Loucy (cell line): Measurements from ENCODE around the gene ERC1.

Source experiments
- H2AFZ ChIP-seq: fragments of 200-600 bp; sonication (generic); 2 replicates; pipeline ENCODE4 v1.6.0; 2016; ENCODE audit warnings: antibody characterized with exemption, mild to moderate bottlenecking, low read length, moderate library complexity
- H3F3A ChIP-seq: fragments of 200-600 bp; 2 replicates; pipeline ENCODE4 v1.6.0; 2016; ENCODE audit warnings: antibody characterized with exemption, low read depth, mild to moderate bottlenecking
- H3K27me3 ChIP-seq: fragments of 200-600 bp; sonication (generic); 2 replicates; pipeline ENCODE4 v1.6.1; 2014; ENCODE audit warnings: low read length, mild to moderate bottlenecking; ENCODE audit not compliant: insufficient read depth, poor library complexity, severe bottlenecking
- H3K36me3 ChIP-seq: fragments of 200-600 bp; sonication (generic); 2 replicates; pipeline ENCODE4 v1.6.1; 2016; ENCODE audit warnings: low read length; ENCODE audit not compliant: insufficient read depth
- H3K4me1 ChIP-seq: fragments of 200-600 bp; sonication (generic); 2 replicates; pipeline ENCODE4 v1.5.1; 2014; ENCODE audit warnings: low read length, mild to moderate bottlenecking; ENCODE audit not compliant: insufficient read depth, poor library complexity, severe bottlenecking
- H3K4me2 ChIP-seq: fragments of 200-600 bp; sonication (generic); 2 replicates; pipeline ENCODE4 v1.6.0; 2014; ENCODE audit warnings: antibody characterized with exemption, low read length, low read depth, mild to moderate bottlenecking; ENCODE audit not compliant: poor library complexity, severe bottlenecking
- H3K4me3 ChIP-seq: fragments of 200-600 bp; sonication (generic); 2 replicates; pipeline ENCODE4 v1.5.1; 2014; ENCODE audit warnings: low read length, mild to moderate bottlenecking, mixed read lengths; ENCODE audit not compliant: poor library complexity, severe bottlenecking
- H3K79me2 ChIP-seq: fragments of 200-600 bp; sonication (generic); 2 replicates; pipeline ENCODE4 v1.6.1; 2014; ENCODE audit warnings: low read length; ENCODE audit not compliant: insufficient read depth
- H3K9ac ChIP-seq: fragments of 200-600 bp; sonication (generic); 2 replicates; pipeline ENCODE4 v1.6.0; 2014; ENCODE audit warnings: mild to moderate bottlenecking, low read depth, low read length, moderate library complexity; ENCODE audit not compliant: poor library complexity, severe bottlenecking
- H3K9me2 ChIP-seq: fragments of 200-600 bp; sonication (generic); replicated peaks from 2 replicates; pipeline ENCODE4 v1.6.1; 2016; ENCODE audit warnings: low read depth, low read length, mixed read lengths
- H3K9me3 ChIP-seq: fragments of 200-600 bp; sonication (generic); 2 replicates; pipeline ENCODE4 v1.6.1; 2014; ENCODE audit warnings: mild to moderate bottlenecking, antibody characterized with exemption, low read length, low read depth; ENCODE audit not compliant: insufficient read depth
- H4K20me1 ChIP-seq: fragments of 200-600 bp; sonication (generic); 2 replicates; pipeline ENCODE4 v1.6.0; 2014; ENCODE audit warnings: antibody characterized with exemption, low read length, mild to moderate bottlenecking; ENCODE audit not compliant: insufficient read depth, poor library complexity, severe bottlenecking
- EZH2phosphoT487 ChIP-seq: fragments of 200-600 bp; IDR thresholded peaks from 2 replicates; pipeline ENCODE4 v1.6.1; 2018; ENCODE audit warnings: antibody characterized with exemption, mild to moderate bottlenecking, moderate library complexity, borderline replicate concordance
- TF ChIP-seq, protein P1 (sequence below): fragments of 200-600 bp; sonication (generic); conservative IDR thresholded peaks from 2 replicates; pipeline ENCODE4 v1.5.1; 2014; ENCODE audit warnings: mild to moderate bottlenecking, antibody characterized with exemption, low read length

ERC1 gene

DNA sequence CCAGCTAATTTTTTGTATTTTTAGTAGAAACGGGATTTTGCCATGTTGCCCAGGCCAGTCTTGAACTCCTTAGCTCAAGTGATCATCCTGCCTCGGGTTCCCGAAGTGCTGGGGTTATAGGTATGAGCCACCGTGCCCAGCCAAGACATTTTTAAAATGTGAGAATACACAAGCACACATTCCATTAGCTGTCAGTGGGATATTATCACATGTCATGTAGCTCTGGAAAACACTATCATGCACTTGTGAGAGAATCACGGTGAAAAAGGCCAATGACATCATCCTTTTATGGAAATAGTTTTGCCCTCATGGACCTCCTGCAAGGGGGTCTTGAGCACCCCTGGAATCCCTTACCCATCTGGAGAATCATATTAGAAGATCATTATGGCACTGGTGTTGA is 28.3 kb downstream of the ERC1 start:
- no peak overlapping the region for H3K4me2 ChIP-seq
- H2AFZ ChIP-seq, result no peak overlapping the region
- H3K27me3 ChIP-seq, result no peaks in the 10 kb centered on the region
- peaks cover 7% of the 10 kb centered on the region; the same call in 1 of the 2 replicates for H3K36me3 ChIP-seq
- H3K4me1 ChIP-seq, result no peaks in the 10 kb centered on the region
- H3K79me2 ChIP-seq, result peaks cover 5% of the 10 kb centered on the region
- no peaks in the 10 kb centered on the region for H4K20me1 ChIP-seq
- no peaks in the 10 kb centered on the region for H3F3A ChIP-seq
- no peak for TF ChIP-seq EZH2phosphoT487
- TF ChIP-seq, protein P1, sequence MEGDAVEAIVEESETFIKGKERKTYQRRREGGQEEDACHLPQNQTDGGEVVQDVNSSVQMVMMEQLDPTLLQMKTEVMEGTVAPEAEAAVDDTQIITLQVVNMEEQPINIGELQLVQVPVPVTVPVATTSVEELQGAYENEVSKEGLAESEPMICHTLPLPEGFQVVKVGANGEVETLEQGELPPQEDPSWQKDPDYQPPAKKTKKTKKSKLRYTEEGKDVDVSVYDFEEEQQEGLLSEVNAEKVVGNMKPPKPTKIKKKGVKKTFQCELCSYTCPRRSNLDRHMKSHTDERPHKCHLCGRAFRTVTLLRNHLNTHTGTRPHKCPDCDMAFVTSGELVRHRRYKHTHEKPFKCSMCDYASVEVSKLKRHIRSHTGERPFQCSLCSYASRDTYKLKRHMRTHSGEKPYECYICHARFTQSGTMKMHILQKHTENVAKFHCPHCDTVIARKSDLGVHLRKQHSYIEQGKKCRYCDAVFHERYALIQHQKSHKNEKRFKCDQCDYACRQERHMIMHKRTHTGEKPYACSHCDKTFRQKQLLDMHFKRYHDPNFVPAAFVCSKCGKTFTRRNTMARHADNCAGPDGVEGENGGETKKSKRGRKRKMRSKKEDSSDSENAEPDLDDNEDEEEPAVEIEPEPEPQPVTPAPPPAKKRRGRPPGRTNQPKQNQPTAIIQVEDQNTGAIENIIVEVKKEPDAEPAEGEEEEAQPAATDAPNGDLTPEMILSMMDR, result no peak
- no peak overlapping the region for H3K4me3 ChIP-seq
- no peaks in the 10 kb centered on the region for H3K9me2 ChIP-seq
- H3K9ac ChIP-seq, result no peak overlapping the region
- H3K9me3 ChIP-seq, result no peaks in the 10 kb centered on the region

GRCh38 chr12:1020389-1020788 is 29.4 kb downstream of the ERC1 start:
- TF ChIP-seq, protein P1, result no peak
- no peak for TF ChIP-seq EZH2phosphoT487
- Histone ChIP-seq H3K9me2 (no peaks in the 10 kb centered on the region), H3K79me2 (peaks cover 5% of the 10 kb centered on the region), H3K4me2 (no peak overlapping the region), H3F3A (no peaks in the 10 kb centered on the region), H3K9me3 (no peaks in the 10 kb centered on the region), H2AFZ (no peak overlapping the region), H4K20me1 (no peaks in the 10 kb centered on the region), H3K36me3 (peaks cover 7% of the 10 kb centered on the region; the same call in 1 of the 2 replicates), H3K4me1 (no peaks in the 10 kb centered on the region), H3K9ac (no peak overlapping the region), H3K4me3 (no peak overlapping the region), H3K27me3 (no peaks in the 10 kb centered on the region)

DNA sequence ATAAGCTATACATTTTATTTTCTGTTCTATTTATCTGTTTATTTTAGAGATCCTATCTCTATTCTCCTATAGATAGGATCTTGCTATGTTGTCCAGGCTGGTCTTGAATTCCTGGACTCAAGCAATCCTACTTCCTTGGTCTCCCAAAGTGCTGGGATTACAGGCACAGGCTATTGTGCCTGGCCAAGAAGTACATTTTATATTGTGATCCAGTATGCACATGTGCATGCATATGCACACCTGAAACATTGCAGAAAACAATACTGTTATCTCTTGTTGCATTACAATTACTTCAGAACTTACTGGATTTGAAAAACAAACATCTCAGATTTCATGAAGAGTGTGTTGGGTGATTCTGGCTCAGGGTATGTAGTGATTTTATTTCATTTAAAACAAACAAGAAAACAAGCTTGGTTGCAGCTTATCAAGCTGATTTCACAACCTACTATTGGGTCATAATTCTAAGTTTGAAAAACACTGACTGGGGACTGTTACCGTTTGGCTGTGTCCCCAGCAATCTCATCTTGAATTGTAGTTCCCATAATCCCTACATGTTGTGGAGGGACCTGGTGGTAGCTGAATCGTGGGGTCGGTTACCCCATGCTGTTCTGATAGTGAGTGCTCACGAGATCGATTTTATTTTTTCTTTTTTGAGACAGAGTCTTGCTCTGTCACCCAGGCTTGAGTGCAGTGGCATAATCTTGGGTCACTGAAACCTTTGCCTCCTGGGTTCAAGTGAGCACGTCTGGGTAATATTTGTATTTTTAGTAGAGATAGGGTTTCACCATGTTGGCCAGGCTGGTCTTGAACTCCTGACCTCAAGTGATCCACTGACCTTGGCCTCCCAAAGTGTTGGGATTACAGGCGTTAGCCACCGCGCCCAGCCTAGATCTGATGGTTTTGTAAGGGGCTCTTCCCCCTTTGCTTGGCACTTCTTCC is 31.3 kb downstream of the ERC1 start:
- Histone ChIP-seq H3K9me2 (no peaks in the 10 kb centered on the region), H3K4me2 (no peak overlapping the region), H2AFZ (no peak overlapping the region), H3K79me2 (peaks cover 5% of the 10 kb centered on the region), H3K4me3 (no peak overlapping the region), H3F3A (no peaks in the 10 kb centered on the region), H3K9me3 (no peaks in the 10 kb centered on the region), H3K4me1 (no peaks in the 10 kb centered on the region), H4K20me1 (no peaks in the 10 kb centered on the region), H3K9ac (no peak overlapping the region), H3K27me3 (no peaks in the 10 kb centered on the region), H3K36me3 (peaks cover 7% of the 10 kb centered on the region; the same call in 1 of the 2 replicates)
- TF ChIP-seq EZH2phosphoT487, result no peak
- TF ChIP-seq, protein P1, result no peak
